Measurements from ENCODE around the gene WDR49.
"Not testable (repeated sequence)": the region's sequence is repeated elsewhere in the genome, so short reads cannot be mapped to it uniquely, and the experiment has no call there.

WDR49 gene

GRCh38 chr3:167614196-167614595 is 39.5 kb downstream of the WDR49 start:
- DNase-seq (ENCODE audit: low read depth in 2 of 2), result not testable (repeated sequence)

GRCh38 chr3:167611718-167612117 is 42.0 kb downstream of the WDR49 start:
- DNase-seq (ENCODE audit: low read depth in 2 of 2), result no peak

GRCh38 chr3:167609156-167609555 is 44.6 kb downstream of the WDR49 start:
- no peak for DNase-seq (ENCODE audit: low read depth in 2 of 2)

GRCh38 chr3:167606836-167607235 is 46.9 kb downstream of the WDR49 start:
- DNase-seq (ENCODE audit: low read depth in 2 of 2), result no peak

- no peak for DNase-seq (ENCODE audit: low read depth in 2 of 2)
These were observed 47.9 kb downstream of the WDR49 start for GRCh38 chr3:167605871-167606270.

GRCh38 chr3:167602041-167602440 is 51.7 kb downstream of the WDR49 start:
- DNase-seq (ENCODE audit: low read depth in 2 of 2), result no peak

GRCh38 chr3:167587651-167588050 is 66.1 kb downstream of the WDR49 start:
- no peak for DNase-seq (ENCODE audit: low read depth in 2 of 2)

GRCh38 chr3:167575000-167575600 is 78.6 kb downstream of the WDR49 start:
- no peak for DNase-seq (ENCODE audit: low read depth in 2 of 2)

GRCh38 chr3:167572991-167573390 is 80.8 kb downstream of the WDR49 start:
- DNase-seq (ENCODE audit: low read depth in 2 of 2), result no peak

GRCh38 chr3:167568634-167569033 is 85.1 kb downstream of the WDR49 start:
- no peak for DNase-seq (ENCODE audit: low read depth in 2 of 2)

GRCh38 chr3:167565489-167565888 is 88.3 kb downstream of the WDR49 start:
- DNase-seq (ENCODE audit: low read depth in 2 of 2), result no peak

- no peak for DNase-seq (ENCODE audit: low read depth in 2 of 2)
These were observed 89.1 kb downstream of the WDR49 start for GRCh38 chr3:167564612-167565011.

GRCh38 chr3:167559924-167560323 is 93.8 kb downstream of the WDR49 start:
- no peak for DNase-seq (ENCODE audit: low read depth in 2 of 2)

GRCh38 chr3:167554898-167555297 is 98.8 kb downstream of the WDR49 start:
- no peak for DNase-seq (ENCODE audit: low read depth in 2 of 2)

GRCh38 chr3:167538081-167538480 is 115.7 kb downstream of the WDR49 start:
- no peak for DNase-seq (ENCODE audit: low read depth in 2 of 2)

- DNase-seq (ENCODE audit: low read depth in 2 of 2), result no peak
These were observed 132.8 kb downstream of the WDR49 start for GRCh38 chr3:167521006-167521355.

GRCh38 chr3:167520266-167521005 is 133.3 kb downstream of the WDR49 start:
- no peak for DNase-seq (ENCODE audit: low read depth in 2 of 2)

- no peak for DNase-seq (ENCODE audit: low read depth in 2 of 2)
These were observed 145.8 kb downstream of the WDR49 start for GRCh38 chr3:167507954-167508353.

GRCh38 chr3:167502401-167502800 is 151.3 kb downstream of the WDR49 start:
- no peak for DNase-seq (ENCODE audit: low read depth in 2 of 2)

GRCh38 chr3:167501941-167502340 is 151.8 kb downstream of the WDR49 start:
- DNase-seq (ENCODE audit: low read depth in 2 of 2), result no peak

GRCh38 chr3:167497903-167498302 is 155.8 kb downstream of the WDR49 start:
- no peak for DNase-seq (ENCODE audit: low read depth in 2 of 2)

GRCh38 chr3:167493244-167493643 is 160.5 kb downstream of the WDR49 start:
- DNase-seq (ENCODE audit: low read depth in 2 of 2), result no peak

- DNase-seq (ENCODE audit: low read depth in 2 of 2), result no peak
These were observed 162.1 kb downstream of the WDR49 start for GRCh38 chr3:167491621-167492020.

GRCh38 chr3:167489571-167489970 is 164.2 kb downstream of the WDR49 start:
- DNase-seq (ENCODE audit: low read depth in 2 of 2), result no peak
